ENCODE measurements around the gene SLC41A3. TPM values are rescaled to one million over a fixed set of nuclear protein-coding genes. Genes with fewer than 3 reads are reported as not detected.
"Not testable (repeated sequence)": the region's sequence is repeated elsewhere in the genome, so short reads cannot be mapped to it uniquely, and the experiment has no call there.

The SLC41A3 gene
- polyA plus RNA-seq, 10 donors: 32.9 to 46.4 (median 40.2) TPM

GRCh38 chr3:126005951-126006350 is 78.0 kb downstream of the SLC41A3 start:
- peak in 1 of 3 donors; percentile 42 for DNase-seq

- no peak for DNase-seq
Measured at GRCh38 chr3:126004692-126005091, 79.2 kb downstream of the SLC41A3 start.

- no peak for DNase-seq
Measured at GRCh38 chr3:126004217-126004616, 79.7 kb downstream of the SLC41A3 start.

- no peak for DNase-seq
Measured at GRCh38 chr3:126003447-126004190, 80.3 kb downstream of the SLC41A3 start.

- DNase-seq: no peak
Measured at GRCh38 chr3:126002189-126002588, 81.7 kb downstream of the SLC41A3 start.

- DNase-seq: not testable (repeated sequence)
Measured at GRCh38 chr3:125996751-125997150, 87.2 kb downstream of the SLC41A3 start.

- DNase-seq: peak; percentile 88 to 89 (median 88)
Measured at GRCh38 chr3:125990253-125990970, 93.5 kb downstream of the SLC41A3 start.

- not testable (repeated sequence) for DNase-seq
Measured at GRCh38 chr3:125984951-125985350, 99.0 kb downstream of the SLC41A3 start.

- not testable (repeated sequence) for DNase-seq
Measured at GRCh38 chr3:125977104-125977503, 106.8 kb downstream of the SLC41A3 start.

GRCh38 chr3:125976003-125976390 is 107.9 kb downstream of the SLC41A3 start:
- DNase-seq: not testable (repeated sequence)

- DNase-seq: not testable (repeated sequence)
Measured at GRCh38 chr3:125975245-125976002, 108.5 kb downstream of the SLC41A3 start.

- peak in 2 of 3 donors; percentile 38 to 62 for DNase-seq
Measured at GRCh38 chr3:125971997-125972944, 111.7 kb downstream of the SLC41A3 start.

GRCh38 chr3:125968701-125969592 is 115.0 kb downstream of the SLC41A3 start, which contains the start of gene ROPN1B:
ROPN1B (plus strand) TSS chr3:125969178; CDS start chr3:125972055, 2,877 bp downstream.
- DNase-seq: not testable (repeated sequence)

- not testable (repeated sequence) for DNase-seq
Measured at GRCh38 chr3:125968121-125968520, 115.8 kb downstream of the SLC41A3 start.

GRCh38 chr3:125967156-125967555 is 116.8 kb downstream of the SLC41A3 start:
- no peak for DNase-seq

- no peak for DNase-seq
Measured at GRCh38 chr3:125965505-125965904, 118.4 kb downstream of the SLC41A3 start.

GRCh38 chr3:125963834-125964233 is 120.1 kb downstream of the SLC41A3 start:
- DNase-seq: not testable (repeated sequence)

GRCh38 chr3:125961289-125961589 is 122.7 kb downstream of the SLC41A3 start:
- DNase-seq: no peak

GRCh38 chr3:125960456-125961288 is 123.3 kb downstream of the SLC41A3 start:
- no peak for DNase-seq
